Sigmoid colon (tissue), 7 donors: ENCODE results near the gene CHURC1. TPM values are rescaled to one million over a fixed set of nuclear protein-coding genes. Genes with fewer than 3 reads are reported as not detected.

Experiments used
- DNase-seq: peaks from one replicate; pipeline ENCODE4 v3.0.0-alpha.2; 2019
- H3K27ac ChIP-seq, 4 donors: fragments of 200-600 bp; sonication (generic); one replicate each; pipeline ENCODE4 v1.5.1; 2016 to 2019; ENCODE audit warnings: mild to moderate bottlenecking in 1 of 4
- H3K27me3 ChIP-seq, 3 donors: fragments of 200-600 bp; sonication (generic); one replicate each; pipeline ENCODE4 v1.5.1; 2019; ENCODE audit warnings: mild to moderate bottlenecking in 1 of 3
- H3K36me3 ChIP-seq, 4 donors: fragments of 200-600 bp; sonication (generic); one replicate each; pipeline ENCODE4 v1.5.1; 2016 to 2019
- H3K4me1 ChIP-seq, 4 donors: fragments of 200-600 bp; sonication (generic); one replicate each; pipeline ENCODE4 v1.5.1; 2017 to 2019
- H3K4me3 ChIP-seq, 4 donors: fragments of 200-600 bp; sonication (generic); one replicate each; pipeline ENCODE4 v1.5.1; 2017 to 2019; ENCODE audit warnings: mild to moderate bottlenecking in 2 of 4, moderate library complexity in 1 of 4
- H3K9me3 ChIP-seq, 4 donors: fragments of 200-600 bp in 3 of 4; sonication (generic) in 3 of 4; one replicate each; pipeline versions ENCODE4 v1.5.1 to v1.6.1; 2013 to 2019
- EP300 ChIP-seq, 4 donors: sonication (generic); formaldehyde crosslinking; IDR thresholded peaks; one replicate each; pipeline ENCODE4 v1.6.1; 2017; ENCODE audit warnings: antibody characterized with exemption in 4 of 4
- POLR2A ChIP-seq, 2 donors: fragments of 450-650 bp; IDR thresholded peaks; one replicate each; pipeline ENCODE4 v1.6.1; 2016; ENCODE audit warnings: antibody characterized with exemption in 2 of 2, mild to moderate bottlenecking in 2 of 2, moderate library complexity in 2 of 2
- POLR2AphosphoS5 ChIP-seq, 4 donors: sonication (generic); formaldehyde crosslinking; IDR thresholded peaks; one replicate each; pipeline ENCODE4 v1.6.1; 2017; ENCODE audit warnings: antibody characterized with exemption in 4 of 4
- WGBS, 2 donors: extraction: QIAGEN DNeasy Blood & Tissue Kit; methylation state at CpG; one replicate each; pipeline ENCODE4 v1.1.7; 2013; 5-methylcytosine and 5-hydroxymethylcytosine counted together
- intact Hi-C: fragments of 100-400 bp; cut with DNase I; formaldehyde crosslinking; loops from one replicate; pipeline ENCODE4 v1.15.1; 2023
- polyA plus RNA-seq, 3 donors: library from polyadenylated mRNA; stranded (reverse); fragments of 200-250 nt; gene quantifications; one replicate each; pipeline ENCODE4 v1.2.3, GENCODE V29; 2013
- total RNA-seq, 4 donors: library from RNA; depleted of rRNA; stranded (reverse); fragments of >200 nt; gene quantifications; one replicate each; pipeline ENCODE4 v1.1.0, GENCODE V29; 2016
- TF ChIP-seq, protein P1 (sequence below), 4 experiments: fragments of 450-650 bp in 3 of 4; fragments of 200-600 bp in 1 of 4; IDR thresholded peaks; one replicate each; pipeline ENCODE4 v1.5.1; 2016 to 2019; ENCODE audit warnings: antibody characterized with exemption in 4 of 4, mild to moderate bottlenecking in 3 of 4, moderate library complexity in 2 of 4
- donor health status: healthy with polysubstance abuse.
- donor health status: Bipolar disorder and iron deficiency.
- donor health status: healthy.

The CHURC1 gene
- total and polyA plus RNA-seq, 7 donors, result 41.8 to 161 (median 110) TPM

DNA sequence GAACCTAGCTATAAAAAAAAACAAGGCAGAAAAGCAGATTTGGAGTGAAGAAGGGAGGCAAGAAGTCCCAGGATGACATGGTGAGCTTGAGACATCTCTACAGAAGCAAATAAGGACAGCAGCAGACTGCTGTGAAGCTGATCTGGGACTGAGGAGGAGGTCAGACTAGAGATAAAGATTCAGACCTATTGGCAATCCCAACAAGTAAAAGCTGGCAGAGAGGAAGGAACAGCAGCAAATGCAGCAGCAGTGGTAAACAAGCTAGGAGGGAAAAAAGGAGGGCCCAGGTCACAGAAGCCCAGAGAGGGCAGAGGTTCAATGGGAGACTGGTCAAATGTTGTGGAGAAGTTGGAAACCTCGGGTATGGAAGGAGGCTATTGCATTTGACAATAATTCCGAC lies 45.9 kb upstream of the CHURC1 start:
- H3K4me1 ChIP-seq, result no peaks in the 10 kb centered on the region
- no peaks in the 10 kb centered on the region for H3K27me3 ChIP-seq
- TF ChIP-seq, protein P1, sequence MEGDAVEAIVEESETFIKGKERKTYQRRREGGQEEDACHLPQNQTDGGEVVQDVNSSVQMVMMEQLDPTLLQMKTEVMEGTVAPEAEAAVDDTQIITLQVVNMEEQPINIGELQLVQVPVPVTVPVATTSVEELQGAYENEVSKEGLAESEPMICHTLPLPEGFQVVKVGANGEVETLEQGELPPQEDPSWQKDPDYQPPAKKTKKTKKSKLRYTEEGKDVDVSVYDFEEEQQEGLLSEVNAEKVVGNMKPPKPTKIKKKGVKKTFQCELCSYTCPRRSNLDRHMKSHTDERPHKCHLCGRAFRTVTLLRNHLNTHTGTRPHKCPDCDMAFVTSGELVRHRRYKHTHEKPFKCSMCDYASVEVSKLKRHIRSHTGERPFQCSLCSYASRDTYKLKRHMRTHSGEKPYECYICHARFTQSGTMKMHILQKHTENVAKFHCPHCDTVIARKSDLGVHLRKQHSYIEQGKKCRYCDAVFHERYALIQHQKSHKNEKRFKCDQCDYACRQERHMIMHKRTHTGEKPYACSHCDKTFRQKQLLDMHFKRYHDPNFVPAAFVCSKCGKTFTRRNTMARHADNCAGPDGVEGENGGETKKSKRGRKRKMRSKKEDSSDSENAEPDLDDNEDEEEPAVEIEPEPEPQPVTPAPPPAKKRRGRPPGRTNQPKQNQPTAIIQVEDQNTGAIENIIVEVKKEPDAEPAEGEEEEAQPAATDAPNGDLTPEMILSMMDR (IDR thresholded peaks at IDR 0.05), result no peak
- TF ChIP-seq POLR2A (IDR thresholded peaks at IDR 0.05), result no peak
- no peak for TF ChIP-seq EP300 (IDR thresholded peaks at IDR 0.05)
- no peak for TF ChIP-seq POLR2AphosphoS5 (IDR thresholded peaks at IDR 0.05)
- WGBS, 2 donors, result 83 to 92% methylated on average over 2 of the region's 2 CpGs
- no peaks in the 10 kb centered on the region for H3K36me3 ChIP-seq
- intact Hi-C loops, result no loop called here
- no peak for DNase-seq
- no peak overlapping the region for H3K4me3 ChIP-seq
- no peaks in the 10 kb centered on the region for H3K9me3 ChIP-seq
- H3K27ac ChIP-seq, result no peak overlapping the region

DNA sequence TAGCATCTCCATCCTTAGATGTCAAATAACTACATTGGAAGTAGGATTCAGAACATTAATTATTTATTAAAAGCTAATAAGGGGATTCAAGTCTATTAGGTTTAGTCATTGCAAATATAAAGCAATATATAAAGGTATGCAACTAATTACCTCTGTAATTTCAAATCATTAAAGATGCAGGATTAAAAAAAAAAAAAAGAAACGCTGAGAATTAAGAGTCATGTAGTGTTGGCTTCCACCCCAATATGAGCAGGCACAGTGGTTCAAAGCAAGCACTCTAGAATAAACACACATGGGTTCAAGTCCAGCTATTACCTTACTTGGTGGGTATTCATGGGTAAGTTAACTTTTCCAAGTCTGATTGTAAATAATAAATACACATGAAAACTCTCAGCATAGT lies 45.4 kb upstream of the CHURC1 start:
- intact Hi-C loops, result no loop called here
- H3K36me3 ChIP-seq, result no peaks in the 10 kb centered on the region
- no peaks in the 10 kb centered on the region for H3K4me1 ChIP-seq
- no peaks in the 10 kb centered on the region for H3K27me3 ChIP-seq
- no peak overlapping the region for H3K4me3 ChIP-seq
- H3K27ac ChIP-seq, result no peak overlapping the region
- no peaks in the 10 kb centered on the region for H3K9me3 ChIP-seq
- TF ChIP-seq EP300 (IDR thresholded peaks at IDR 0.05) (no peak), POLR2AphosphoS5 (IDR thresholded peaks at IDR 0.05) (no peak), POLR2A (IDR thresholded peaks at IDR 0.05) (no peak)
- TF ChIP-seq, protein P1 (IDR thresholded peaks at IDR 0.05), result no peak
- 57 to 86% methylated on average over 1 of the region's 1 CpG for whole genome bisulfite sequencing, 2 donors
- DNase-seq, result no peak

DNA sequence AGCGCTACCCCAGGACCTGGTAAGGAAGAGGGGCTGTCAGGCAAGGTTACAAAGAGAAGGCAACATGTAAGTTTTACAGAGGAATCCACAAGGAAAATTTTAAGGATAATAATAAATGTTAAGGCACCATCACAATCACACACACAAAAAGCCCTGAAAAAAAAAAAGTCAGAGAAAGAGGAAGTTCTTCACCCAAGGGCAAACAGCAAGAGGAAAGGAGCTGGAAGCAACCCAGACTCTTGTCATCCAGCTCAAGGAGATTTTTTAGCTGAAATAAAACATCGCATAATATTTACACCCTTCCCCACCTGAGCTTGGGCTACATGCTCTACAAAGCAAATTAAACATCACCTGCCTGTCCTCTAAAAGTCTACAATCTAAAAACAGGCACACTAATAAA lies 44.1 kb upstream of the CHURC1 start:
- intact Hi-C loops, result no loop called here
- Histone ChIP-seq H3K27me3 (no peaks in the 10 kb centered on the region), H3K27ac (no peak overlapping the region), H3K4me3 (no peak overlapping the region), H3K9me3 (no peaks in the 10 kb centered on the region), H3K4me1 (no peaks in the 10 kb centered on the region), H3K36me3 (no peaks in the 10 kb centered on the region)
- no peak for TF ChIP-seq POLR2A (IDR thresholded peaks at IDR 0.05)
- WGBS, 2 donors, result 47 to 70% methylated on average over 2 of the region's 2 CpGs
- DNase-seq, result no peak

- TF ChIP-seq POLR2A (IDR thresholded peaks at IDR 0.05), result no peak
- no peak for TF ChIP-seq POLR2AphosphoS5 (IDR thresholded peaks at IDR 0.05)
- TF ChIP-seq, protein P1 (IDR thresholded peaks at IDR 0.05), result no peak
- no peak for TF ChIP-seq EP300 (IDR thresholded peaks at IDR 0.05)
- Histone ChIP-seq H3K27ac (no peak overlapping the region), H3K4me3 (no peak overlapping the region), H3K36me3 (no peaks in the 10 kb centered on the region), H3K4me1 (no peaks in the 10 kb centered on the region), H3K27me3 (no peaks in the 10 kb centered on the region), H3K9me3 (no peaks in the 10 kb centered on the region)
- intact Hi-C loops, result no loop called here
- DNase-seq, result no peak
- WGBS, 2 donors, result 77 to 83% methylated on average over 2 of the region's 2 CpGs
Observed at GRCh38 chr14:64871344-64871743, 42.9 kb upstream of the CHURC1 start.

DNA sequence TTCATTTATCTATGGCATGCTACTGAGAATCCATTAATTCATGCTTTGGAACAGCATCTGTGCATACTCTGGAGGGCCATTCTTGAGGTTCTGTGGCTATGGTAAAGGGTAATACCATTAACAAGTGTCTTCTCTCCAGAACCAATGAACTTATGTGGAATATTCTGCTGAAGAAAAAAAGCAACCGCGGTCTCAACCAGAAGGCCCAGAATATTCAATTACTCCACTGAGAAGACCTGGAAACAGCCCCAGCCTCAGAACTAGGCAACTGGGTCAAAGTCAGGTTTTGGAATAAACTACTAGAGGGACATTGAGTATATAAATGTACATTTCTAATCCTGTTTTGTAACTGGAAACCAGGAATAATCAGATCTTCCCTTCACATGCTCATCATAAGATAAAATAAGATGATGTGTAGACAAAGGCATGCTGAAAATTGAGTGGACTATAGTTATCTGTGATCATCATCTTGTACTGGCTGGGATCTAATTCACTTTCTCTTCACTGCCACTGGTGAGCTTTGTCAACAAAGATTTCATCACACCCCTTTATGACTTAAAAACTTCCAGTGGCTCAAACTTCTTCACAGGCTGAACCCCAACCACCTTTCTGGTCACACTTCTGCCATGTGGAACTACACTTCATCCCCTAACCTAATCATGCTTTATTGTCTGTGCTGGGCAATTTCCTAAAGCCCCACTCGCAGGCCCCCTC lies 40.6 kb upstream of the CHURC1 start:
- TF ChIP-seq EP300 (IDR thresholded peaks at IDR 0.05) (no peak), POLR2A (IDR thresholded peaks at IDR 0.05) (no peak), POLR2AphosphoS5 (IDR thresholded peaks at IDR 0.05) (no peak)
- TF ChIP-seq, protein P1 (IDR thresholded peaks at IDR 0.05), result no peak
- intact Hi-C loops, result no loop called here
- Histone ChIP-seq H3K4me3 (no peak overlapping the region), H3K4me1 (no peaks in the 10 kb centered on the region), H3K9me3 (no peaks in the 10 kb centered on the region), H3K36me3 (no peaks in the 10 kb centered on the region), H3K27me3 (peaks cover 0 to 12% (median 5%) of the 10 kb centered on the region in 3 donors), H3K27ac (no peak overlapping the region)
- DNase-seq, result no peak
- WGBS, 2 donors, result 64 to 81% methylated on average over 3 of the region's 3 CpGs
